ENCODE data around the gene S100A7A. TPM values are rescaled to one million over a fixed set of nuclear protein-coding genes. Genes with fewer than 3 reads are reported as not detected.

Gene S100A7A
- total RNA-seq, 1 donor from 2014 or later, result not detected

GRCh38 chr1:153372571-153372970 lies 43.7 kb upstream of the S100A7A start:
- Histone ChIP-seq H3K4me1 (no peaks in the 10 kb centered on the region), H3K4me3 (no peak overlapping the region), H3K36me3 (no peaks in the 10 kb centered on the region), H3K27me3 (ENCODE audit: low read depth) (peaks cover 12% of the 10 kb centered on the region), H3K27ac (replicated peaks) (no peak overlapping the region), H3K9me3 (replicated peaks) (no peaks in the 10 kb centered on the region)
- intact Hi-C loops (cut with micrococcal nuclease), result no loop called here
- DNase-seq, result no peak
- TF ChIP-seq CTCF (IDR thresholded peaks at IDR 0.05; ENCODE audit: borderline replicate concordance), result no peak

GRCh38 chr1:153374071-153374470 lies 42.2 kb upstream of the S100A7A start:
- TF ChIP-seq CTCF (IDR thresholded peaks at IDR 0.05; ENCODE audit: borderline replicate concordance), result no peak
- no peaks in the 10 kb centered on the region for H3K4me1 ChIP-seq
- H3K36me3 ChIP-seq, result no peaks in the 10 kb centered on the region
- H3K27ac ChIP-seq (replicated peaks), result no peak overlapping the region
- H3K4me3 ChIP-seq, result no peak overlapping the region
- intact Hi-C loops (cut with micrococcal nuclease), result no loop called here
- H3K9me3 ChIP-seq (replicated peaks), result no peaks in the 10 kb centered on the region
- no peak for DNase-seq
- H3K27me3 ChIP-seq (ENCODE audit: low read depth), result peaks cover 14% of the 10 kb centered on the region

GRCh38 chr1:153375511-153375910 lies 40.8 kb upstream of the S100A7A start, which contains the start of gene S100A12:
S100A12 (minus strand) TSS chr1:153375621; CDS start chr1:153374592, 1,029 bp downstream.
- Histone ChIP-seq H3K9me3 (replicated peaks) (peaks cover 3% of the 10 kb centered on the region), H3K4me3 (no peak within 1 kb of the TSS), H3K27ac (replicated peaks) (no peak within 1 kb of the TSS), H3K27me3 (ENCODE audit: low read depth) (peaks cover 25% of the 10 kb centered on the region), H3K4me1 (no peaks in the 10 kb centered on the region), H3K36me3 (no peaks in the 10 kb centered on the region)
- TF ChIP-seq CTCF (IDR thresholded peaks at IDR 0.05; ENCODE audit: borderline replicate concordance), result no peak
- intact Hi-C loops (cut with micrococcal nuclease), result no loop called here
- DNase-seq, result no peak

- Histone ChIP-seq H3K27ac (replicated peaks) (no peak overlapping the region), H3K4me3 (no peak overlapping the region), H3K36me3 (no peaks in the 10 kb centered on the region), H3K4me1 (no peaks in the 10 kb centered on the region), H3K9me3 (replicated peaks) (peaks cover 34% of the 10 kb centered on the region), H3K27me3 (ENCODE audit: low read depth) (peaks cover 17% of the 10 kb centered on the region)
- TF ChIP-seq CTCF (IDR thresholded peaks at IDR 0.05; ENCODE audit: borderline replicate concordance), result no peak
- intact Hi-C loops (cut with micrococcal nuclease), result no loop called here
- DNase-seq, result no peak
Observed at GRCh38 chr1:153379591-153379990, 36.7 kb upstream of the S100A7A start.

GRCh38 chr1:153380711-153381110 lies 35.6 kb upstream of the S100A7A start:
- DNase-seq, result no peak
- H3K9me3 ChIP-seq (replicated peaks), result peaks cover 34% of the 10 kb centered on the region
- H3K27ac ChIP-seq (replicated peaks), result no peak overlapping the region
- no peak overlapping the region for H3K4me3 ChIP-seq
- no peaks in the 10 kb centered on the region for H3K4me1 ChIP-seq
- intact Hi-C loops (cut with micrococcal nuclease), result no loop called here
- H3K27me3 ChIP-seq (ENCODE audit: low read depth), result peaks cover 17% of the 10 kb centered on the region
- no peak for TF ChIP-seq CTCF (IDR thresholded peaks at IDR 0.05; ENCODE audit: borderline replicate concordance)
- no peaks in the 10 kb centered on the region for H3K36me3 ChIP-seq
